GM10266 (cell line): ENCODE data around the gene RALY.

Source experiments
- DNase-seq: peaks from one replicate; pipeline ENCODE4 v3.0.0; 2012; ENCODE audit errors: extremely low spot score
- CTCF ChIP-seq: IDR thresholded peaks from 2 replicates; pipeline ENCODE4 v1.5.1; 2012; ENCODE audit warnings: mild to moderate bottlenecking, low read depth; ENCODE audit not compliant: control insufficient read depth, insufficient read depth; ENCODE audit errors: missing control alignments

The RALY gene

GRCh38 chr20:34047010-34047687 is 53.4 kb downstream of the RALY start:
- DNase-seq, result no peak
- no peak for TF ChIP-seq CTCF

- TF ChIP-seq CTCF, result no peak
- DNase-seq, result no peak
Measured at GRCh38 chr20:34047917-34048316, 54.2 kb downstream of the RALY start.

- no peak for TF ChIP-seq CTCF
- DNase-seq, result no peak
Measured at GRCh38 chr20:34049389-34049788, 55.7 kb downstream of the RALY start.

- TF ChIP-seq CTCF, result no peak
Measured at GRCh38 chr20:34049897-34050695, 56.4 kb downstream of the RALY start.

GRCh38 chr20:34052414-34052813 is 58.7 kb downstream of the RALY start:
- DNase-seq, result no peak
- no peak for TF ChIP-seq CTCF

More at GRCh38 chr20:34049897-34050695, 56.4 kb downstream of the RALY start:
- DNase-seq, result no peak

- DNase-seq, result no peak
- no peak for TF ChIP-seq CTCF
Measured at GRCh38 chr20:34055290-34055689, 61.6 kb downstream of the RALY start.

- DNase-seq, result no peak
Measured at GRCh38 chr20:34058831-34059230, 65.1 kb downstream of the RALY start.

More at GRCh38 chr20:34058831-34059230, 65.1 kb downstream of the RALY start:
- no peak for TF ChIP-seq CTCF
